K562 (cell line): ENCODE measurements around the gene NUFIP2. TPM values are rescaled to one million over a fixed set of nuclear protein-coding genes. Genes with fewer than 3 reads are reported as not detected.

ENCODE experiments used
- CXXC5 ChIP-seq: fragments of 250-450 bp; sonication (Bioruptor Pico); IDR thresholded peaks from 2 replicates; pipeline ENCODE4 v1.8.0; 2022; ENCODE audit warnings: inconsistent platforms, mild to moderate bottlenecking, moderate library complexity
- KAT7 ChIP-seq: sonication (generic); formaldehyde crosslinking; IDR thresholded peaks from 2 replicates; pipeline ENCODE4 v1.8.0; 2022; ENCODE audit warnings: missing genetic modification reagents, mild to moderate bottlenecking, borderline replicate concordance
- MCM5 ChIP-seq: fragments of 450-650 bp; IDR thresholded peaks from 2 replicates; pipeline ENCODE4 v1.6.1; 2016; ENCODE audit warnings: low read depth
- NFATC3 ChIP-seq: fragments of 450-650 bp; IDR thresholded peaks from 2 replicates; pipeline ENCODE4 v1.6.1; 2017; ENCODE audit warnings: mild to moderate bottlenecking
- NR3C1 ChIP-seq: sonication (generic); formaldehyde crosslinking; IDR thresholded peaks from 2 replicates; pipeline ENCODE4 v1.8.1; 2022; ENCODE audit warnings: missing genetic modification reagents
- PHB ChIP-seq: fragments of 250-450 bp; sonication (Bioruptor Pico); IDR thresholded peaks from 2 replicates; pipeline ENCODE4 v1.5.0; 2021
- PHF20 ChIP-seq: fragments of 450-650 bp; IDR thresholded peaks from 2 replicates; pipeline ENCODE4 v1.6.1; 2018; ENCODE audit not compliant: partially characterized antibody
- STAT5A ChIP-seq: IDR thresholded peaks from 2 replicates; pipeline ENCODE4 v1.6.1; 2012; ENCODE audit warnings: low read length, inconsistent platforms, borderline replicate concordance
- TAF7 ChIP-seq: fragments of 450-650 bp; IDR thresholded peaks from 2 replicates; pipeline ENCODE4 v1.6.1; 2016; ENCODE audit warnings: missing genetic modification characterization, missing compliant biosample characterization
- U2AF2 ChIP-seq: fragments of 200-400 bp; formaldehyde crosslinking; optimal IDR thresholded peaks from 2 replicates; pipeline ENCODE3; 2017; ENCODE audit warnings: low read depth, mild to moderate bottlenecking, low read length
- ZNF134 ChIP-seq: fragments of 250-450 bp; sonication (Bioruptor Pico); conservative IDR thresholded peaks from 2 replicates; pipeline ENCODE4 v1.4.0; 2020
- ZNF584 ChIP-seq: fragments of 200-800 bp; sonication (Bioruptor generic); IDR thresholded peaks from 2 replicates; pipeline ENCODE4 v1.6.1; 2016; ENCODE audit warnings: low read depth, mild to moderate bottlenecking, missing genetic modification characterization, missing compliant biosample characterization
- polyA plus RNA-seq, 8 experiments: library from polyadenylated mRNA; depleted of rRNA in 4 of 8; stranded (reverse) in 5 of 8; unstranded in 3 of 8; fragments of >200 nt; fragmentation: Nextera tagmentation in 2 of 8; fragmentation: Illumina TruSeq in 1 of 8; extraction: Ambion mirVana in 2 of 8; extraction: Trizol in 1 of 8; gene quantifications; 2 replicates each; pipeline versions ENCODE4 v1.2.1 to v1.2.3, GENCODE V29; 2011 to 2014; ENCODE audit warnings: inconsistent platforms in 1 of 8, missing spikeins in 1 of 8
- total RNA-seq, 7 experiments: library from RNA; depleted of rRNA in 6 of 7; stranded (reverse); fragments of >200 nt in 6 of 7; fragmentation: Illumina TruSeq in 2 of 7; extraction: Trizol in 2 of 7; gene quantifications; 2 replicates each; pipeline versions ENCODE4 v1.2.1 to v1.2.3, GENCODE V29; 2011 to 2021; ENCODE audit warnings: low replicate concordance in 1 of 7
- TF ChIP-seq, protein P1 (sequence below): sonication (generic); formaldehyde crosslinking; IDR thresholded peaks from 2 replicates; pipeline ENCODE4 v1.8.0; 2022; ENCODE audit warnings: mild to moderate bottlenecking, low read depth, missing genetic modification reagents
- TF ChIP-seq, protein P2 (sequence below): fragments of 450-650 bp; IDR thresholded peaks from 2 replicates; pipeline ENCODE4 v1.6.1; 2016; ENCODE audit warnings: missing biosample characterization, missing genetic modification characterization
- TF ChIP-seq, protein P3 (sequence below), 3 experiments: fragments of 200-800 bp in 1 of 3; sonication (Bioruptor generic) in 1 of 3; sonication (generic) in 1 of 3; formaldehyde crosslinking in 1 of 3; IDR thresholded peaks; 2 replicates each; pipeline versions ENCODE4 v1.6.1 to v1.8.0; 2016 to 2022; ENCODE audit warnings: mild to moderate bottlenecking in 2 of 3, missing compliant biosample characterization in 2 of 3, missing genetic modification characterization in 2 of 3, missing genetic modification reagents in 1 of 3
- TF ChIP-seq, protein P4 (sequence below), 2 experiments: fragments of 450-650 bp; IDR thresholded peaks; 2 replicates each; pipeline ENCODE4 v1.6.1; 2018; ENCODE audit warnings: mild to moderate bottlenecking in 2 of 2, low read depth in 1 of 2; ENCODE audit not compliant: partially characterized antibody in 2 of 2
- TF ChIP-seq, protein P5 (sequence below): fragments of 450-650 bp; formaldehyde crosslinking; IDR thresholded peaks from 2 replicates; pipeline ENCODE4 v1.4.0; 2022; ENCODE audit warnings: mild to moderate bottlenecking, moderate library complexity

The NUFIP2 gene
- total and polyA plus RNA-seq, 9 of the 15 experiments (the other 6 are each of a cell fraction or from before 2014, with no cell fraction given), result 4.9 to 40.7 (median 18.5) TPM

DNA sequence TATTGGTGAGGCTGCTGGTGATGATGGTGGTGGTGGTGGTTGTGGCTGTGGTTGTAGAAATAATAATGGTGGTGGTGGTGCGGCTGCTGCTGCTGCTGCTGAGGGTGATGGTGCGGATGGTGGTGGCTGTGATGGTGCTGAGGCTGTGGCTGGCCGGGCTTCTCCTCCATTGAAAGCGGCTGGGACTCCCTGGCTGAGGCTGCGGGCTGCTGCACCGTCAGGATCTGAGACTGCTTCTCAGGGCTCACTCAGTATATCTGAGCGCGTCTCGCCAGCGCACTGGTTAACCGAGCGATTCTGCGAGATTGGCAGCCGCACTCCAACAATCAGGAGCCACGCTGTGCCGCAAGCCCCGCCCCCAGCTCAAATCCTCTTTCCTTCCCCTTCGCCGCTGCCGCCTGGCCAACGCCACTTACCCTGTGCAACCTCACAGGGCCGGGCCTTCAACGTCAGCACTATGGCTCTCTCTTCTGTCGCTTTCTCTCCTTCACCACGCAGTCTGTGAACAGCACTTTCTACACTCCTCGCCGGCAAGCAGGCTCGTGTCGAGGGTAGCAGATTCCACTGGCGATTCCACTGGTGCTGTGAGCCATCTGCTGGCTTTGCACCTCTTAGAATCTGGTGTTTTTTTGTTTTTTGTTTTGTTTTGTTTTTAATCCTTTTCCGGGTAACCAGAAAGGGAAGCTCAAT, at the start of gene NUFIP2 (continued):
- TF ChIP-seq, protein P1, sequence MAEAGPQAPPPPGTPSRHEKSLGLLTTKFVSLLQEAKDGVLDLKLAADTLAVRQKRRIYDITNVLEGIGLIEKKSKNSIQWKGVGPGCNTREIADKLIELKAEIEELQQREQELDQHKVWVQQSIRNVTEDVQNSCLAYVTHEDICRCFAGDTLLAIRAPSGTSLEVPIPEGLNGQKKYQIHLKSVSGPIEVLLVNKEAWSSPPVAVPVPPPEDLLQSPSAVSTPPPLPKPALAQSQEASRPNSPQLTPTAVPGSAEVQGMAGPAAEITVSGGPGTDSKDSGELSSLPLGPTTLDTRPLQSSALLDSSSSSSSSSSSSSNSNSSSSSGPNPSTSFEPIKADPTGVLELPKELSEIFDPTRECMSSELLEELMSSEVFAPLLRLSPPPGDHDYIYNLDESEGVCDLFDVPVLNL (CRISPR knock-in tag), result peak; percentile 52; the same call in 1 of the 2 replicates
- no peak for TF ChIP-seq MCM5
- peak; percentile 52 for TF ChIP-seq ZNF134 (CRISPR knock-in tag)
- TF ChIP-seq, protein P2, sequence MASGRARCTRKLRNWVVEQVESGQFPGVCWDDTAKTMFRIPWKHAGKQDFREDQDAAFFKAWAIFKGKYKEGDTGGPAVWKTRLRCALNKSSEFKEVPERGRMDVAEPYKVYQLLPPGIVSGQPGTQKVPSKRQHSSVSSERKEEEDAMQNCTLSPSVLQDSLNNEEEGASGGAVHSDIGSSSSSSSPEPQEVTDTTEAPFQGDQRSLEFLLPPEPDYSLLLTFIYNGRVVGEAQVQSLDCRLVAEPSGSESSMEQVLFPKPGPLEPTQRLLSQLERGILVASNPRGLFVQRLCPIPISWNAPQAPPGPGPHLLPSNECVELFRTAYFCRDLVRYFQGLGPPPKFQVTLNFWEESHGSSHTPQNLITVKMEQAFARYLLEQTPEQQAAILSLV (tag), result no peak
- TF ChIP-seq, protein P3, sequence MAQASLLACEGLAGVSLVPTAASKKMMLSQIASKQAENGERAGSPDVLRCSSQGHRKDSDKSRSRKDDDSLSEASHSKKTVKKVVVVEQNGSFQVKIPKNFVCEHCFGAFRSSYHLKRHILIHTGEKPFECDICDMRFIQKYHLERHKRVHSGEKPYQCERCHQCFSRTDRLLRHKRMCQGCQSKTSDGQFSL (CRISPR knock-in tag; IDR thresholded peaks at IDR 0.05), result 0 out of 2 replicates have a peak, but pooled peaks have one; percentile 25
- TF ChIP-seq, protein P3 (tag; IDR thresholded peaks at IDR 0.05), result no peak
- no peak for TF ChIP-seq ZNF584 (CRISPR knock-in tag)
- no peak for TF ChIP-seq STAT5A
- no peak for TF ChIP-seq U2AF2
- TF ChIP-seq TAF7 (tag), result peak; percentile 95
- TF ChIP-seq NFATC3, result no peak
- TF ChIP-seq, protein P4, sequence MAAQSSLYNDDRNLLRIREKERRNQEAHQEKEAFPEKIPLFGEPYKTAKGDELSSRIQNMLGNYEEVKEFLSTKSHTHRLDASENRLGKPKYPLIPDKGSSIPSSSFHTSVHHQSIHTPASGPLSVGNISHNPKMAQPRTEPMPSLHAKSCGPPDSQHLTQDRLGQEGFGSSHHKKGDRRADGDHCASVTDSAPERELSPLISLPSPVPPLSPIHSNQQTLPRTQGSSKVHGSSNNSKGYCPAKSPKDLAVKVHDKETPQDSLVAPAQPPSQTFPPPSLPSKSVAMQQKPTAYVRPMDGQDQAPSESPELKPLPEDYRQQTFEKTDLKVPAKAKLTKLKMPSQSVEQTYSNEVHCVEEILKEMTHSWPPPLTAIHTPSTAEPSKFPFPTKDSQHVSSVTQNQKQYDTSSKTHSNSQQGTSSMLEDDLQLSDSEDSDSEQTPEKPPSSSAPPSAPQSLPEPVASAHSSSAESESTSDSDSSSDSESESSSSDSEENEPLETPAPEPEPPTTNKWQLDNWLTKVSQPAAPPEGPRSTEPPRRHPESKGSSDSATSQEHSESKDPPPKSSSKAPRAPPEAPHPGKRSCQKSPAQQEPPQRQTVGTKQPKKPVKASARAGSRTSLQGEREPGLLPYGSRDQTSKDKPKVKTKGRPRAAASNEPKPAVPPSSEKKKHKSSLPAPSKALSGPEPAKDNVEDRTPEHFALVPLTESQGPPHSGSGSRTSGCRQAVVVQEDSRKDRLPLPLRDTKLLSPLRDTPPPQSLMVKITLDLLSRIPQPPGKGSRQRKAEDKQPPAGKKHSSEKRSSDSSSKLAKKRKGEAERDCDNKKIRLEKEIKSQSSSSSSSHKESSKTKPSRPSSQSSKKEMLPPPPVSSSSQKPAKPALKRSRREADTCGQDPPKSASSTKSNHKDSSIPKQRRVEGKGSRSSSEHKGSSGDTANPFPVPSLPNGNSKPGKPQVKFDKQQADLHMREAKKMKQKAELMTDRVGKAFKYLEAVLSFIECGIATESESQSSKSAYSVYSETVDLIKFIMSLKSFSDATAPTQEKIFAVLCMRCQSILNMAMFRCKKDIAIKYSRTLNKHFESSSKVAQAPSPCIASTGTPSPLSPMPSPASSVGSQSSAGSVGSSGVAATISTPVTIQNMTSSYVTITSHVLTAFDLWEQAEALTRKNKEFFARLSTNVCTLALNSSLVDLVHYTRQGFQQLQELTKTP (IDR thresholded peaks at IDR 0.05; ENCODE audit: low read depth in 1 of 2, partially characterized antibody in 2 of 2), result peak; percentile 38 to 81
- peak; percentile 84; the same call in 1 of the 2 replicates for TF ChIP-seq KAT7 (CRISPR knock-in tag)
- TF ChIP-seq CXXC5 (CRISPR knock-in tag), result peak; percentile 91
- TF ChIP-seq PHF20, result peak; percentile 83
- no peak for TF ChIP-seq PHB
- TF ChIP-seq, protein P5, sequence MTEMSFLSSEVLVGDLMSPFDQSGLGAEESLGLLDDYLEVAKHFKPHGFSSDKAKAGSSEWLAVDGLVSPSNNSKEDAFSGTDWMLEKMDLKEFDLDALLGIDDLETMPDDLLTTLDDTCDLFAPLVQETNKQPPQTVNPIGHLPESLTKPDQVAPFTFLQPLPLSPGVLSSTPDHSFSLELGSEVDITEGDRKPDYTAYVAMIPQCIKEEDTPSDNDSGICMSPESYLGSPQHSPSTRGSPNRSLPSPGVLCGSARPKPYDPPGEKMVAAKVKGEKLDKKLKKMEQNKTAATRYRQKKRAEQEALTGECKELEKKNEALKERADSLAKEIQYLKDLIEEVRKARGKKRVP (CRISPR knock-in tag), result 0 out of 2 replicates have a peak, but pooled peaks have one; percentile 56
- no peak for TF ChIP-seq NR3C1 (CRISPR knock-in tag)
